Lower lobe of right lung (tissue), 2 donors: ENCODE results near the gene KRT86. TPM values are rescaled to one million over a fixed set of nuclear protein-coding genes. Genes with fewer than 3 reads are reported as not detected.

Experiments used
- ATAC-seq, 2 donors: fragments of 200-7000 bp; cut with Tn5 transposase; one replicate each; pipeline ENCODE4 v1.9.1; 2020 to 2022; ENCODE audit warnings: mild to moderate bottlenecking in 2 of 2, moderate library complexity in 2 of 2
- DNase-seq: peaks from one replicate; pipeline ENCODE4 v3.0.0-alpha.2; 2020
- H3K27ac ChIP-seq: fragments of 200-600 bp; one replicate; pipeline ENCODE4 v1.8.0; 2022
- H3K27me3 ChIP-seq: fragments of 200-600 bp; one replicate; pipeline ENCODE4 v1.8.0; 2022; ENCODE audit warnings: low read depth
- H3K36me3 ChIP-seq: fragments of 200-600 bp; one replicate; pipeline ENCODE4 v1.8.0; 2022; ENCODE audit warnings: mild to moderate bottlenecking
- H3K4me1 ChIP-seq: fragments of 200-600 bp; one replicate; pipeline ENCODE4 v1.8.0; 2022
- H3K4me3 ChIP-seq: fragments of 200-600 bp; one replicate; pipeline ENCODE4 v1.8.0; 2022; ENCODE audit warnings: mild to moderate bottlenecking
- H3K9me3 ChIP-seq: fragments of 200-600 bp; one replicate; pipeline ENCODE4 v1.8.0; 2022
- CTCF ChIP-seq: fragments of 200-600 bp; IDR thresholded peaks from one replicate; pipeline ENCODE4 v1.8.0; 2022; ENCODE audit warnings: antibody characterized with exemption, mild to moderate bottlenecking
- intact Hi-C: fragments of 100-400 bp; cut with DNase I; formaldehyde crosslinking; loops from one replicate; pipeline ENCODE4 v1.11.0; 2022
- total RNA-seq: library from RNA; stranded (reverse); fragmentation: NEBNext Ultra II Directional; extraction: Animal tissue kit (Norgen Biotek cat#: 25700); gene quantifications from one replicate; pipeline ENCODE4 v1.2.1, GENCODE V29; 2021
- donor health status: DM: no; HTN: yes; CAD: no; lungs with severe emphysema.

KRT86 gene
- total RNA-seq, 1 donor from 2014 or later = 0.74 TPM

- Histone ChIP-seq H3K27me3 (peaks cover 20% of the 10 kb centered on the region), H3K4me3 (no peak overlapping the region), H3K9me3 (no peaks in the 10 kb centered on the region), H3K36me3 (no peaks in the 10 kb centered on the region), H3K27ac (no peak overlapping the region), H3K4me1 (no peaks in the 10 kb centered on the region)
- ATAC-seq (no peak), DNase-seq (no peak)
- intact Hi-C loops = no loop called here
- no peak for TF ChIP-seq CTCF
These were observed 47.0 kb downstream of the KRT86 start for GRCh38 chr12:52321418-52321817.

- H3K4me1 ChIP-seq = no peaks in the 10 kb centered on the region
- DNase-seq (no peak), ATAC-seq (no peak)
- no peak for TF ChIP-seq CTCF
- no peaks in the 10 kb centered on the region for H3K9me3 ChIP-seq
- no peak overlapping the region for H3K4me3 ChIP-seq
- peaks cover 20% of the 10 kb centered on the region for H3K27me3 ChIP-seq
- intact Hi-C loops = no loop called here
- H3K36me3 ChIP-seq = no peaks in the 10 kb centered on the region
- no peak overlapping the region for H3K27ac ChIP-seq
These were observed 47.6 kb downstream of the KRT86 start for GRCh38 chr12:52322069-52322468.

- no peak overlapping the region for H3K4me3 ChIP-seq
- ATAC-seq (no peak), DNase-seq (no peak)
- no peak overlapping the region for H3K27ac ChIP-seq
- H3K9me3 ChIP-seq = no peaks in the 10 kb centered on the region
- H3K4me1 ChIP-seq = no peaks in the 10 kb centered on the region
- intact Hi-C loops = no loop called here
- H3K27me3 ChIP-seq = peaks cover 20% of the 10 kb centered on the region
- H3K36me3 ChIP-seq = no peaks in the 10 kb centered on the region
- TF ChIP-seq CTCF = no peak
These were observed 48.6 kb downstream of the KRT86 start for GRCh38 chr12:52323001-52323400.

GRCh38 chr12:52323416-52324152 lies 49.1 kb downstream of the KRT86 start:
- intact Hi-C loops = no loop called here
- no peak overlapping the region for H3K27ac ChIP-seq
- ATAC-seq (no peak), DNase-seq (no peak)
- peaks cover 20% of the 10 kb centered on the region for H3K27me3 ChIP-seq
- H3K36me3 ChIP-seq = no peaks in the 10 kb centered on the region
- TF ChIP-seq CTCF = no peak
- H3K4me1 ChIP-seq = no peaks in the 10 kb centered on the region
- no peaks in the 10 kb centered on the region for H3K9me3 ChIP-seq
- no peak overlapping the region for H3K4me3 ChIP-seq

- no peak for TF ChIP-seq CTCF
- H3K27ac ChIP-seq = no peak overlapping the region
- H3K27me3 ChIP-seq = peaks cover 20% of the 10 kb centered on the region
- H3K9me3 ChIP-seq = no peaks in the 10 kb centered on the region
- no peaks in the 10 kb centered on the region for H3K4me1 ChIP-seq
- H3K4me3 ChIP-seq = no peak overlapping the region
- DNase-seq = no peak
- no peak for ATAC-seq
- intact Hi-C loops = no loop called here
- H3K36me3 ChIP-seq = no peaks in the 10 kb centered on the region
These were observed 49.7 kb downstream of the KRT86 start for GRCh38 chr12:52324153-52324444.
